Neuronal stem cell (in vitro differentiated cells): ENCODE measurements around the gene C4orf17.

Source experiments
- DNase-seq: peaks from one replicate; pipeline ENCODE4 v3.0.0-alpha.2; 2013; ENCODE audit warnings: low spot score
- H2AFZ ChIP-seq: one replicate; pipeline ENCODE4 v1.6.1; 2013; ENCODE audit warnings: mild to moderate bottlenecking, low read length, inconsistent platforms
- H2AK5ac ChIP-seq: 2 replicates; pipeline ENCODE4 v1.6.1; 2013; ENCODE audit warnings: low read depth, mild to moderate bottlenecking, inconsistent platforms, low read length, moderate library complexity, mixed read lengths
- H2BK120ac ChIP-seq: 2 replicates; pipeline ENCODE4 v1.6.1; 2013; ENCODE audit warnings: low read depth, mild to moderate bottlenecking, inconsistent platforms, low read length, moderate library complexity, mixed read lengths
- H2BK12ac ChIP-seq: one replicate; pipeline ENCODE4 v1.6.1; 2013; ENCODE audit warnings: low read length, inconsistent platforms
- H2BK15ac ChIP-seq: 2 replicates; pipeline ENCODE4 v1.6.1; 2013; ENCODE audit warnings: mild to moderate bottlenecking, low read length, inconsistent platforms, mixed read lengths
- H2BK5ac ChIP-seq: one replicate; pipeline ENCODE4 v1.6.1; 2013; ENCODE audit warnings: inconsistent platforms, mild to moderate bottlenecking, low read length, moderate library complexity
- H3K14ac ChIP-seq: one replicate; pipeline ENCODE4 v1.6.1; 2013; ENCODE audit warnings: low read length, inconsistent platforms
- H3K18ac ChIP-seq: 2 replicates; pipeline ENCODE4 v1.6.1; 2013; ENCODE audit warnings: low read length, inconsistent platforms
- H3K23ac ChIP-seq: 2 replicates; pipeline ENCODE4 v1.6.1; 2013; ENCODE audit warnings: low read depth, mild to moderate bottlenecking, mixed read lengths, low read length, inconsistent platforms; ENCODE audit not compliant: poor library complexity
- H3K27ac ChIP-seq: replicated peaks from 3 replicates; pipeline ENCODE4 v1.5.1; 2013; ENCODE audit warnings: low read length, inconsistent platforms
- H3K27me3 ChIP-seq, 3 experiments: 2 replicates each; pipeline ENCODE4 v1.6.1; 2013; ENCODE audit warnings: low read length in 3 of 3, mild to moderate bottlenecking in 2 of 3, inconsistent platforms in 1 of 3, low read depth in 1 of 3, mixed read lengths in 1 of 3, moderate library complexity in 1 of 3; ENCODE audit not compliant: control insufficient read depth in 3 of 3, insufficient read depth in 3 of 3
- H3K36me3 ChIP-seq, 2 donors: replicated peaks in 1 of 2; 2 replicates each; pipeline ENCODE4 v1.6.1; 2013; ENCODE audit warnings: low read length in 2 of 2; ENCODE audit not compliant: control insufficient read depth in 2 of 2, insufficient read depth in 2 of 2
- H3K4ac ChIP-seq: 2 replicates; pipeline ENCODE4 v1.6.1; 2013; ENCODE audit warnings: inconsistent platforms, mild to moderate bottlenecking, low read length, moderate library complexity
- H3K4me1 ChIP-seq, 2 donors: 1 replicate in 1 of 2; 2 replicates in 1 of 2; pipeline ENCODE4 v1.6.1; 2013; ENCODE audit warnings: low read length in 2 of 2, low read depth in 1 of 2; ENCODE audit not compliant: control insufficient read depth in 2 of 2, insufficient read depth in 1 of 2
- H3K4me2 ChIP-seq: one replicate; pipeline ENCODE4 v1.6.1; 2013; ENCODE audit warnings: mild to moderate bottlenecking, low read length, inconsistent platforms; ENCODE audit not compliant: insufficient read depth, poor library complexity, severe bottlenecking
- H3K4me3 ChIP-seq, 2 donors: 2 replicates each; pipeline ENCODE4 v1.5.1; 2013; ENCODE audit warnings: low read length in 2 of 2, mild to moderate bottlenecking in 2 of 2, inconsistent platforms in 1 of 2, moderate library complexity in 1 of 2
- H3K79me1 ChIP-seq: one replicate; pipeline ENCODE4 v1.6.1; 2013; ENCODE audit warnings: low read depth, mild to moderate bottlenecking, inconsistent platforms, low read length, moderate library complexity
- H3K9ac ChIP-seq: one replicate; pipeline ENCODE4 v1.6.1; 2013; ENCODE audit warnings: mild to moderate bottlenecking, low read depth, low read length, inconsistent platforms; ENCODE audit not compliant: poor library complexity
- H3K9me3 ChIP-seq, 2 donors: replicated peaks in 1 of 2; 2 replicates each; pipeline versions ENCODE3 to v1.6.1; 2013; ENCODE audit warnings: low read length in 2 of 2, mild to moderate bottlenecking in 2 of 2, inconsistent platforms in 1 of 2, low read depth in 1 of 2, mixed read lengths in 1 of 2, moderate library complexity in 1 of 2; ENCODE audit not compliant: control insufficient read depth in 2 of 2, insufficient read depth in 1 of 2
- H4K8ac ChIP-seq: one replicate; pipeline ENCODE4 v1.6.1; 2013; ENCODE audit warnings: low read depth, mild to moderate bottlenecking, inconsistent platforms, low read length, moderate library complexity
- H4K91ac ChIP-seq: one replicate; pipeline ENCODE4 v1.6.1; 2013; ENCODE audit warnings: low read length, low read depth, mild to moderate bottlenecking, inconsistent platforms; ENCODE audit not compliant: poor library complexity
- WGBS, 2 donors: extraction: QIAGEN DNeasy Blood & Tissue Kit; methylation state at CpG; one replicate each; pipeline ENCODE4 v1.1.7; 2013; ENCODE audit warnings: missing lambda C conversion rate in 2 of 2, mixed read lengths in 1 of 2; ENCODE audit not compliant: insufficient read length in 2 of 2, insufficient replicate concordance in 1 of 2; ENCODE audit errors: extremely low coverage in 2 of 2; 5-methylcytosine and 5-hydroxymethylcytosine counted together

Gene C4orf17

DNA sequence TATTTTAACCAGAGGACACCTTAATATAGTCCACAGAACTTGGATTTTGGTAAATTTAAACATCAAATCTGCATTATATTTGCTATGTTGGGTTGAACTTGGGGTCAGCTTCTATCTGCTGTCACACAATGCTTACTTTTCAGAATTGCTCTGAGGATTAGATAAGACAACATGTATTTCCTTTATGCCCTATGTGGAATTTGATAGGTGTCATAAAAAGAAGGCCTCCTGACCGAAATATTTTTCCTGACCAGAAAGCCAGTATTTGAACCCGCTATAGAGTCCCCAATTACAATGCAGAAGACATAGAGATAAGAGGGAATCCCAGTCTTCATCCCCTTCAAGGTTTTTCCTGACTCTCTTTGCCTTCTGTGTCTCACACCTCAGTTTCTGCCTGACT, 67.9 kb downstream of the C4orf17 start:
- no peak overlapping the region for H4K91ac ChIP-seq
- H3K27ac ChIP-seq = no peak overlapping the region
- peaks cover 0 to 10% of the 10 kb centered on the region in 2 donors for H3K4me1 ChIP-seq
- H3K4me3 ChIP-seq = no peak overlapping the region
- no peak overlapping the region for H2AFZ ChIP-seq
- H3K9me3 ChIP-seq = no peaks in the 10 kb centered on the region
- no peaks in the 10 kb centered on the region for H3K27me3 ChIP-seq
- H3K4me2 ChIP-seq = no peak overlapping the region
- WGBS, 2 donors = no CpG with 5 or more reads among the region's 2 CpGs
- H3K9ac ChIP-seq = no peak overlapping the region
- no peak overlapping the region for H3K14ac ChIP-seq
- H3K36me3 ChIP-seq = peaks cover 0 to 17% of the 10 kb centered on the region in 2 donors
- no peak overlapping the region for H3K23ac ChIP-seq
- no peak overlapping the region for H3K4ac ChIP-seq
- no peak overlapping the region for H2BK15ac ChIP-seq
- H3K18ac ChIP-seq = no peak overlapping the region
- no peak overlapping the region for H2AK5ac ChIP-seq
- H2BK12ac ChIP-seq = no peak overlapping the region
- H4K8ac ChIP-seq = no peak overlapping the region
- H2BK120ac ChIP-seq = no peak overlapping the region
- H2BK5ac ChIP-seq = no peak overlapping the region
- DNase-seq = no peak
- H3K79me1 ChIP-seq = no peaks in the 10 kb centered on the region

DNA sequence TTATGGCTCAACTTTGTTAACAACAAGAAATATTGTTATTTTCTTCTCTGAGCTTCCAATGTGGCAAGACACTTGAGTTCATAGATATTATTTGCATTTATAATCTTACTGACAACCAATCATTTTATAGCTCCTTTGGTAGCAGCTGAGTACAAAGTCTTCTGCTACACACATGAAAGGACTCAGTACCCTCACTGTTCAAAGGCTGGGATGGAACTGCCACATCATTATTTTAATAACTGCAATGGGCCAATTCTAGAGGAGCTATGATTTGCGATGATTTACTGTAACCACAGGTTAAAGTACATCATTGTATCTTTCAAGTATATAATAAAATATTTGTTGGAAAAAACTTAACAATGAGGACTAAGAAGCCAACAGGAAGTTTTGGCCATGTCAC, 74.7 kb downstream of the C4orf17 start:
- no peak overlapping the region for H2BK5ac ChIP-seq
- no peak for DNase-seq
- H3K9me3 ChIP-seq = no peaks in the 10 kb centered on the region
- no peak overlapping the region for H2BK12ac ChIP-seq
- no peak overlapping the region for H3K18ac ChIP-seq
- no peak overlapping the region for H3K4me2 ChIP-seq
- H3K14ac ChIP-seq = no peak overlapping the region
- H3K4me1 ChIP-seq = no peaks in the 10 kb centered on the region
- H2AK5ac ChIP-seq = no peak overlapping the region
- no peak overlapping the region for H3K9ac ChIP-seq
- H3K4ac ChIP-seq = no peak overlapping the region
- H3K23ac ChIP-seq = no peak overlapping the region
- H4K8ac ChIP-seq = no peak overlapping the region
- no peak overlapping the region for H2BK120ac ChIP-seq
- WGBS, 2 donors = no CpG with 5 or more reads among the region's 1 CpG
- H2AFZ ChIP-seq = no peak overlapping the region
- H3K36me3 ChIP-seq = peaks cover 0 to 36% of the 10 kb centered on the region in 2 donors
- no peaks in the 10 kb centered on the region for H3K27me3 ChIP-seq
- no peak overlapping the region for H2BK15ac ChIP-seq
- no peak overlapping the region for H4K91ac ChIP-seq
- no peak overlapping the region for H3K27ac ChIP-seq
- H3K79me1 ChIP-seq = no peaks in the 10 kb centered on the region
- H3K4me3 ChIP-seq = no peak overlapping the region

DNA sequence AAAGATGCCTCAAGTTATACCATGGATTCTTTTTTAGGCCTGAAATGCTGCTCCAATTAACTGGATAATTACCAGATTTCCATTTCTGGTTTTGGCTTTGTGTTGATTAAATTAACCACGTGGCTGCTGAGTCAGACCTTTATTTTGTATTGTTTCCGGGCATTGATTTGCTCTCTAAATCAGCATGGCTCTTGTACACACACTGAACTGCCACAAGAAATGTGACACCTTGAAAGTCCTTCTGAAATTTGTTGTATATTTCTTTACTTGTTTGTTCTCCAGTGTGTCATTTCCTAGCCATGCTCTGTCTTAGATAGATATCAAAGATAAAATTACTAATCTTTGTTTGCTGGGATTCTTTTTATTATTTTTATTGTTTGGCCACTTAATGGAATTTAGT, 75.5 kb downstream of the C4orf17 start:
- Histone ChIP-seq H4K8ac (no peak overlapping the region), H3K36me3 (peaks cover 0 to 36% of the 10 kb centered on the region in 2 donors), H4K91ac (no peak overlapping the region), H2BK120ac (no peak overlapping the region), H3K79me1 (no peaks in the 10 kb centered on the region), H3K14ac (no peak overlapping the region), H3K4ac (no peak overlapping the region), H2BK12ac (no peak overlapping the region), H3K4me3 (no peak overlapping the region), H3K9me3 (no peaks in the 10 kb centered on the region), H3K23ac (no peak overlapping the region), H2AK5ac (no peak overlapping the region), H3K27me3 (no peaks in the 10 kb centered on the region), H3K27ac (no peak overlapping the region), H3K9ac (no peak overlapping the region), H2BK5ac (no peak overlapping the region), H3K4me1 (no peaks in the 10 kb centered on the region), H2AFZ (no peak overlapping the region), H3K4me2 (no peak overlapping the region), H2BK15ac (no peak overlapping the region), H3K18ac (no peak overlapping the region)
- no peak for DNase-seq
- WGBS, 2 donors = no CpG with 5 or more reads among the region's 2 CpGs

DNA sequence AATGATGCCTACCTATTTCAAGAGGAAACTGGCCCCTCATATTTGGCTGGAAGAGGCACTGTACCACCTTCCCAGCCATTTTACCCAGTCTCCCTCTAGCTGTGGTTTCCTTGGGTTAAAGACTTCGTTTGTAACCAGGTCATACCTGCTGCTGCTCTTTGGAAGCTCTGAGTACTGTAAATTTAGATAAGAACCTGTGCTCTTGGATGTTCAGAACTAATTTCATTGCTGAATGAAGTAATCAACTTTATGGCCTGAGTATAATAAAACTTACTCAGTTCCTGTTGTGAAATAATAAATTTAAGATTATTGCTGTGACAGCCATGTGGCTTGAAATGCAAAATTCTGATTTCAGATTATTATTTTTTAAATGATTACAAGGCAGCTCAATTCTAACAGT, 76.0 kb downstream of the C4orf17 start:
- no CpG with 5 or more reads among the region's 1 CpG for WGBS, 2 donors
- no peak overlapping the region for H2AK5ac ChIP-seq
- H3K4me1 ChIP-seq = no peaks in the 10 kb centered on the region
- no peak overlapping the region for H3K18ac ChIP-seq
- no peak overlapping the region for H3K4me3 ChIP-seq
- H2AFZ ChIP-seq = no peak overlapping the region
- no peak overlapping the region for H4K91ac ChIP-seq
- H3K23ac ChIP-seq = no peak overlapping the region
- H4K8ac ChIP-seq = no peak overlapping the region
- no peak overlapping the region for H2BK120ac ChIP-seq
- no peak overlapping the region for H3K4me2 ChIP-seq
- no peaks in the 10 kb centered on the region for H3K9me3 ChIP-seq
- no peak overlapping the region for H3K9ac ChIP-seq
- no peaks in the 10 kb centered on the region for H3K27me3 ChIP-seq
- H2BK15ac ChIP-seq = no peak overlapping the region
- peaks cover 0 to 39% of the 10 kb centered on the region in 2 donors for H3K36me3 ChIP-seq
- no peak overlapping the region for H3K4ac ChIP-seq
- H2BK12ac ChIP-seq = no peak overlapping the region
- H3K79me1 ChIP-seq = no peaks in the 10 kb centered on the region
- DNase-seq = no peak
- H3K27ac ChIP-seq = no peak overlapping the region
- H2BK5ac ChIP-seq = no peak overlapping the region
- no peak overlapping the region for H3K14ac ChIP-seq
